ENCODE results near the gene PANX1. TPM values are rescaled to one million over a fixed set of nuclear protein-coding genes. Genes with fewer than 3 reads are reported as not detected.

Gene PANX1
- total RNA-seq, 2 experiments from 2014 or later, result 11.3 to 16.5 TPM

DNA sequence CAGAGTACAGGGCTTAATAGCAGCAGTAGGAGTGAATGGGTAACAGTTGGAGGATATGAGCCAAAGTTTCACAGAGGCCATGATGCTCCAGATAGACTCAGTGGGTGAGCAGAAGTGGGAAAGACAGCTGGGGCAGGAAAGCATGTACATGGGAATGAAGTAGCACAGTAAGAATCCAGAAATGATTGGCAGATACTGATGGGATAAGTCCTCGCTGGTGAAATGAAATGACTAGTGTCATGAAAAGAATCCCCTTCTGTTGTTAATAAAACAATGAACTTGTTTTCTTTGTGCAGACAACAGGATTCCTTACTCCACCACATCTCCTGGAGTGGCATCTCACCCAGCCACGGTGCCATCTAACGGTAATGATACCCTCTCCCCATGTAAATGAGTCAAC, 17.4 kb upstream of the PANX1 start:
- Histone ChIP-seq H3K4me2 (ENCODE audit: low read length) (no peak overlapping the region), H2AFZ (ENCODE audit: low read length) (no peak overlapping the region), H3K9me2 (ENCODE audit: insufficient read depth, low read length) (no peaks in the 10 kb centered on the region), H3K9me3 (ENCODE audit: low read length) (no peaks in the 10 kb centered on the region), H3K27ac (ENCODE audit: low read depth, low read length, poor library complexity, severe bottlenecking) (no peak overlapping the region), H3K36me3 (ENCODE audit: insufficient read depth, low read length) (no peaks in the 10 kb centered on the region), H4K20me1 (ENCODE audit: insufficient read depth, low read length) (no peaks in the 10 kb centered on the region), H3K4me3 (ENCODE audit: low read depth, low read length, poor library complexity, severe bottlenecking) (no peak overlapping the region), H3K4me1 (ENCODE audit: insufficient read depth, low read length, poor library complexity, severe bottlenecking) (no peaks in the 10 kb centered on the region), H3K79me2 (ENCODE audit: insufficient read depth, low read depth, low read length) (no peaks in the 10 kb centered on the region)
- no peak for DNase-seq (ENCODE audit: low spot score)
- ChIA-PET CTCF (ENCODE audit: unreplicated experiment) (no interaction called here), POLR2A (interaction anchor here (1.5 kb wide), 1 partner anchor 9 kb away, joined by 4 read pairs; no protein-coding TSS in a partner anchor)
- intact Hi-C loops (cut with micrococcal nuclease; ENCODE audit: unreplicated experiment), result no loop called here
- no peak for TF ChIP-seq EZH2phosphoT487 (IDR thresholded peaks at IDR 0.05; ENCODE audit: borderline replicate concordance, low read depth, low read length)
- TF ChIP-seq, protein P1, sequence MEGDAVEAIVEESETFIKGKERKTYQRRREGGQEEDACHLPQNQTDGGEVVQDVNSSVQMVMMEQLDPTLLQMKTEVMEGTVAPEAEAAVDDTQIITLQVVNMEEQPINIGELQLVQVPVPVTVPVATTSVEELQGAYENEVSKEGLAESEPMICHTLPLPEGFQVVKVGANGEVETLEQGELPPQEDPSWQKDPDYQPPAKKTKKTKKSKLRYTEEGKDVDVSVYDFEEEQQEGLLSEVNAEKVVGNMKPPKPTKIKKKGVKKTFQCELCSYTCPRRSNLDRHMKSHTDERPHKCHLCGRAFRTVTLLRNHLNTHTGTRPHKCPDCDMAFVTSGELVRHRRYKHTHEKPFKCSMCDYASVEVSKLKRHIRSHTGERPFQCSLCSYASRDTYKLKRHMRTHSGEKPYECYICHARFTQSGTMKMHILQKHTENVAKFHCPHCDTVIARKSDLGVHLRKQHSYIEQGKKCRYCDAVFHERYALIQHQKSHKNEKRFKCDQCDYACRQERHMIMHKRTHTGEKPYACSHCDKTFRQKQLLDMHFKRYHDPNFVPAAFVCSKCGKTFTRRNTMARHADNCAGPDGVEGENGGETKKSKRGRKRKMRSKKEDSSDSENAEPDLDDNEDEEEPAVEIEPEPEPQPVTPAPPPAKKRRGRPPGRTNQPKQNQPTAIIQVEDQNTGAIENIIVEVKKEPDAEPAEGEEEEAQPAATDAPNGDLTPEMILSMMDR (conservative IDR thresholded peaks at IDR 0.05; ENCODE audit: low read length), result no peak
- no TSS peak for BruUV-seq (replicated peaks)

DNA sequence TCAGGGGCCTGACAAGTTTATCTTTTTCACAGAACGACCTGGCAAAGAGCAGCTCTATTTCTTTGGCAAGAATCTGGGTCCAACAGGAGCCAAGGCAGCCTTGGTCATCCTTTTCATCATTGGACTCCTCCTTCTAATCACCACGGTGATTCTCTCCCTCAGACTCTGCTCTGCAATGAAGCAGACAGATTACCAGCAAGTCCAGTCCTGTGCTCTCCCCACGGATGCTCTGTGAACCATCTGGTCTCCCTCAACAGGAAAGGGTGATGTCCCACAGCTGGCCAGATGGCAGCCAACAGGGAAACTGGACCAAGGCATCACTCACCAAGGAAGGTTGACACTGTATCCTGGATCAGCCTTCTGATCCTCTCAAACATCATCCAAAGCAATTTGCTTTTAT, 17.0 kb upstream of the PANX1 start:
- no peaks in the 10 kb centered on the region for H3K4me1 ChIP-seq (ENCODE audit: insufficient read depth, low read length, poor library complexity, severe bottlenecking)
- H3K79me2 ChIP-seq (ENCODE audit: insufficient read depth, low read depth, low read length), result no peaks in the 10 kb centered on the region
- no peak overlapping the region for H3K27ac ChIP-seq (ENCODE audit: low read depth, low read length, poor library complexity, severe bottlenecking)
- no TSS peak for BruUV-seq (replicated peaks)
- no peaks in the 10 kb centered on the region for H4K20me1 ChIP-seq (ENCODE audit: insufficient read depth, low read length)
- no peak overlapping the region for H3K4me2 ChIP-seq (ENCODE audit: low read length)
- TF ChIP-seq, protein P1 (conservative IDR thresholded peaks at IDR 0.05; ENCODE audit: low read length), result no peak
- TF ChIP-seq EZH2phosphoT487 (IDR thresholded peaks at IDR 0.05; ENCODE audit: borderline replicate concordance, low read depth, low read length), result no peak
- H2AFZ ChIP-seq (ENCODE audit: low read length), result no peak overlapping the region
- no peaks in the 10 kb centered on the region for H3K9me3 ChIP-seq (ENCODE audit: low read length)
- no peak overlapping the region for H3K4me3 ChIP-seq (ENCODE audit: low read depth, low read length, poor library complexity, severe bottlenecking)
- H3K36me3 ChIP-seq (ENCODE audit: insufficient read depth, low read length), result no peaks in the 10 kb centered on the region
- ChIA-PET POLR2A (no interaction called here), CTCF (ENCODE audit: unreplicated experiment) (no interaction called here)
- no peak for DNase-seq (ENCODE audit: low spot score)
- no peaks in the 10 kb centered on the region for H3K9me2 ChIP-seq (ENCODE audit: insufficient read depth, low read length)
- intact Hi-C loops (cut with micrococcal nuclease; ENCODE audit: unreplicated experiment), result no loop called here

DNA sequence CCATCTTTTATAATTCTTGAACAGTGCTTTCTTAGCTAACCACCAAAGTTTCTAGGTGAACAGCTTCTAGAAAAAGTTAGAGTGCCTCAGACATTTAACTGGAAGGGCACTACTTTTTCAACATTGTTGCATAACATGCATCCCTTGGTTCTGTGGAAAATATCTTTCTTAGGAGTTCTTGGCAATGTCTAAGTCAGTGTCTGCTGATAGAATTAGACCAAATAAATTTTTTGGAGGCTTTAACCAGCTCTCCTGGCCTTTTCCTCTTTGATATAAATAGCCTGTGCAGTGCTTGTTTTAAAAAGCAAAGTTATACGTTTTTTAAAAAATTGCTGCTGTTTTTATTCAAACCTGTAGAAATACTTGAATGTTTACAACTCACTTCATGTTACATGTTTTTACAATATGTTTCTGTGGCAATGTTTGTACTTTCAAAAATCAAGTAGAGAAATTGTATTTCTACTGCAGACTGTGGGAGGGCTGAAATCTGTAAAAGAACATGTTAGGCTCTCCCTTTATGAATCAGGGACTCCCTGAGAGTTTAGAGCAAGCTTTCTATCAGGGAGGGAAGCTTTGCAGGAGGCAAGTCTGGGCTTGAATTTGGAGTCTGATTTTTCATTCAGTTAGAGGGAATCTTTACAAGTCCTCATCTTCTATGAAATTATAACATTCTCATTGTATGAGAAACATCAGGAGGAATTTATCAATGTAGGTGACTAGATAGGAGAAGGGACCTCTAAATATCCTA, 16.3 kb upstream of the PANX1 start:
- no peak overlapping the region for H3K27ac ChIP-seq (ENCODE audit: low read depth, low read length, poor library complexity, severe bottlenecking)
- ChIA-PET POLR2A (no interaction called here), CTCF (ENCODE audit: unreplicated experiment) (no interaction called here)
- H4K20me1 ChIP-seq (ENCODE audit: insufficient read depth, low read length), result no peaks in the 10 kb centered on the region
- TF ChIP-seq EZH2phosphoT487 (IDR thresholded peaks at IDR 0.05; ENCODE audit: borderline replicate concordance, low read depth, low read length), result no peak
- TF ChIP-seq, protein P1 (conservative IDR thresholded peaks at IDR 0.05; ENCODE audit: low read length), result no peak
- no peaks in the 10 kb centered on the region for H3K9me2 ChIP-seq (ENCODE audit: insufficient read depth, low read length)
- H3K9me3 ChIP-seq (ENCODE audit: low read length), result no peaks in the 10 kb centered on the region
- H3K36me3 ChIP-seq (ENCODE audit: insufficient read depth, low read length), result no peaks in the 10 kb centered on the region
- no peaks in the 10 kb centered on the region for H3K79me2 ChIP-seq (ENCODE audit: insufficient read depth, low read depth, low read length)
- no peak overlapping the region for H3K4me2 ChIP-seq (ENCODE audit: low read length)
- DNase-seq (ENCODE audit: low spot score), result no peak
- H3K4me3 ChIP-seq (ENCODE audit: low read depth, low read length, poor library complexity, severe bottlenecking), result no peak overlapping the region
- BruUV-seq (replicated peaks), result no TSS peak
- intact Hi-C loops (cut with micrococcal nuclease; ENCODE audit: unreplicated experiment), result no loop called here
- H3K4me1 ChIP-seq (ENCODE audit: insufficient read depth, low read length, poor library complexity, severe bottlenecking), result no peaks in the 10 kb centered on the region
- H2AFZ ChIP-seq (ENCODE audit: low read length), result no peak overlapping the region
